ENCODE measurements around the gene ANKRD63. TPM values are rescaled to one million over a fixed set of nuclear protein-coding genes. Genes with fewer than 3 reads are reported as not detected.

Gene ANKRD63
- total RNA-seq, 4 donors from 2014 or later: 1.6 TPM; not detected in 3

- WGBS, 2 donors (ENCODE audit: low coverage in 1 of 2): 51 to 76% methylated on average over 6 to 7 of the region's 7 CpGs
- Histone ChIP-seq H3K9me3 (no peaks in the 10 kb centered on the region), H3K36me3 (peaks cover 0 to 2% of the 10 kb centered on the region in 2 donors), H3K27ac (peak overlapping the region; percentile 79 to 98 (median 98)), H3K27me3 (no peaks in the 10 kb centered on the region), H3K4me3 (no peak overlapping the region), H3K4me1 (peaks cover 17 to 100% (median 56%) of the 10 kb centered on the region in 3 donors)
- no peak for ATAC-seq
- TF ChIP-seq CTCF (IDR thresholded peaks at IDR 0.05) (no peak), POLR2AphosphoS5 (IDR thresholded peaks at IDR 0.05) (peak; percentile 45)
Measured at GRCh38 chr15:40329804-40330203, 46.9 kb upstream of the ANKRD63 start.

GRCh38 chr15:40328751-40329150 is 45.9 kb upstream of the ANKRD63 start:
- Histone ChIP-seq H3K27ac (peak overlapping the region; percentile 79 to 98 (median 98)), H3K4me1 (peaks cover 17 to 97% (median 49%) of the 10 kb centered on the region in 3 donors), H3K9me3 (no peaks in the 10 kb centered on the region), H3K4me3 (no peak overlapping the region), H3K36me3 (no peaks in the 10 kb centered on the region), H3K27me3 (no peaks in the 10 kb centered on the region)
- ATAC-seq: no peak
- 68 to 89% methylated on average over 4 to 5 of the region's 5 CpGs for WGBS, 2 donors (ENCODE audit: low coverage in 1 of 2)
- TF ChIP-seq POLR2AphosphoS5 (IDR thresholded peaks at IDR 0.05): no peak
- no peak for TF ChIP-seq EP300 (IDR thresholded peaks at IDR 0.05)
- TF ChIP-seq CTCF (IDR thresholded peaks at IDR 0.05): no peak
- no peak for TF ChIP-seq POLR2A (IDR thresholded peaks at IDR 0.05)

GRCh38 chr15:40328176-40328575 is 45.3 kb upstream of the ANKRD63 start:
- peak overlapping the region; percentile 79 to 98 (median 98) for H3K27ac ChIP-seq
- WGBS, 2 donors (ENCODE audit: low coverage in 1 of 2): 30 to 52% methylated on average over 3 of the region's 3 CpGs
- H3K4me3 ChIP-seq: no peak overlapping the region
- no peaks in the 10 kb centered on the region for H3K27me3 ChIP-seq
- TF ChIP-seq CTCF (IDR thresholded peaks at IDR 0.05) (no peak), POLR2A (IDR thresholded peaks at IDR 0.05) (no peak), POLR2AphosphoS5 (IDR thresholded peaks at IDR 0.05) (no peak), EP300 (IDR thresholded peaks at IDR 0.05) (no peak)
- H3K4me1 ChIP-seq: peaks cover 17 to 92% (median 45%) of the 10 kb centered on the region in 3 donors
- ATAC-seq: no peak
- no peaks in the 10 kb centered on the region for H3K9me3 ChIP-seq
- no peaks in the 10 kb centered on the region for H3K36me3 ChIP-seq

GRCh38 chr15:40327457-40327856 is 44.6 kb upstream of the ANKRD63 start:
- Histone ChIP-seq H3K9me3 (no peaks in the 10 kb centered on the region), H3K36me3 (no peaks in the 10 kb centered on the region), H3K4me3 (no peak overlapping the region), H3K27me3 (no peaks in the 10 kb centered on the region), H3K27ac (peak overlapping the region; percentile 79 to 98 (median 98)), H3K4me1 (peaks cover 17 to 92% (median 41%) of the 10 kb centered on the region in 3 donors)
- 17 to 41% methylated on average over 1 to 3 of the region's 6 CpGs for WGBS, 2 donors (ENCODE audit: low coverage in 1 of 2)
- no peak for ATAC-seq
- TF ChIP-seq POLR2A (IDR thresholded peaks at IDR 0.05): no peak
- TF ChIP-seq EP300 (IDR thresholded peaks at IDR 0.05): no peak
- TF ChIP-seq CTCF (IDR thresholded peaks at IDR 0.05): no peak
- TF ChIP-seq POLR2AphosphoS5 (IDR thresholded peaks at IDR 0.05): no peak

- Histone ChIP-seq H3K9me3 (no peaks in the 10 kb centered on the region), H3K4me1 (peaks cover 14 to 90% (median 38%) of the 10 kb centered on the region in 3 donors), H3K27ac (peak overlapping the region in 3 of 4 donors; percentile 94 to 98 (median 98)), H3K4me3 (peak overlapping the region; percentile 92 to 100), H3K36me3 (no peaks in the 10 kb centered on the region), H3K27me3 (no peaks in the 10 kb centered on the region)
- no peak for TF ChIP-seq CTCF (IDR thresholded peaks at IDR 0.05)
- 55 to 72% methylated on average over 2 of the region's 2 CpGs for WGBS, 2 donors (ENCODE audit: low coverage in 1 of 2)
- no peak for ATAC-seq
Measured at GRCh38 chr15:40325700-40326099, 42.8 kb upstream of the ANKRD63 start.

All from gastroesophageal sphincter (tissue), 4 donors.